HG03135 (cell line): ENCODE data around the gene SERPINB1.

Source experiments
- ATAC-seq: cut with Tn5 transposase; IDR thresholded peaks from one replicate; pipeline ENCODE4 v1.9.1; 2021; ENCODE audit warnings: mild to moderate bottlenecking, moderate library complexity; ENCODE audit not compliant: unreplicated experiment

Gene SERPINB1

DNA sequence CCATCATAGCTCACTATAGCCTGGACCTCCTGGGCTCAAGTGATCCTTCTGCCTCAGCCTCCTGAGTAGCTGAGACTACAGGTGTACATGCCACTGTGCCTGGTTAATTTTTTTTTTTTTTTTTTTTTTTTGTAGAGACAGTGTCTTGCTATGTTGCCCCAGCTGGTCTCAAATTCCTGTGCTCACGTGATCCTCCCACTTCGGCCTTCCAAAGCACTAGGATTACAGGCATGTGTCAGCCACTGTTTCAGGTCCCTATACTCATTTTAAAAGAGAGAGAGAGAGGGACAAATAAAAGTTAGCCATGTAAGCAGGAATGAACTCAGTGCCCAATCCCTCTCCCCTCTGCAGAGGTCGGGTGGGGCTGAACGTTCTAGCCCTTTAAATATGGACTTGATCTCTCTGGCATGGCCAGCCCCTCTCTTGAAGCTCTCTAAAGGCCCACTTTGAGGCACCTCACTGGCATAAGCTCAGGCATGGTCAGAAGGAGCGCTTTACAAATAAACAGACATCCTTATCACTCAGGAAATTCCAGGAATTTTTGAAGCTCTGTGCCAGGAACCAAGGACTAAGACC, 9.0 kb upstream of the SERPINB1 start:
- no peak for ATAC-seq

DNA sequence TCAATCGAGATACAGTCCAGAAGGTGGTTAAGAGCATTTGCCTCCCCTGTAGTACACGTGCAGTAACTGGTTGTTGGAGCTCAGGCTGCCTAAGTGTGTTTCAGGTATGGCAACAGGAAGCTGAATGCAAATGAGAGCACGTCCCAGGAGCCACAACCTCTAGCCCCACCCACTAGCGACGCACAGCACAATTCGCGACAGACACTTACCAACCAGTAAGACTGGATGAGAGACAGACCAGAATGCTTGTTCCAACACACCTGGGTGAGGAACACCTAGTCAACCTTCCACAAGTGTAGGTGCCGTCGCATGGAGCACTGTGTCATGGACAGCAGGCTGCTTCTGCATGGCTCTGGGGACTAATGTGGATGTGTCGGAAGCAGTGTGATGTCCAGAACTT, 7.2 kb upstream of the SERPINB1 start:
- ATAC-seq = no peak

DNA sequence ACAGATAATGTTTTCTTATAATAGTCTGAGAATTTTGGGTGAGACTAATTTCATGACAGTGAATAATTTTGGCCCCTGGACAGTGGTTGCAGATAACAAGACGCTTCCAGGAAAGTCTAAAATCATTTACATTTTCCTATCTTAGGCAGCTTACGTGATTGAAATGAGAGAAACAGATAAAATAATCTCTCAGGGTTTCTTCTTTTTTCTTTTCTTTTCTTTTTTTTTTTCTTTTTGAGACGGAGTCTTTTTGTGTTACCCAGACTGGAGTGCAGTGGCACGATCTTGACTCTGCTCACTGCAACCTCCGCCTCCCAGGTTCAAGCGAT, 4.2 kb upstream of the SERPINB1 start:
- ATAC-seq = no peak

DNA sequence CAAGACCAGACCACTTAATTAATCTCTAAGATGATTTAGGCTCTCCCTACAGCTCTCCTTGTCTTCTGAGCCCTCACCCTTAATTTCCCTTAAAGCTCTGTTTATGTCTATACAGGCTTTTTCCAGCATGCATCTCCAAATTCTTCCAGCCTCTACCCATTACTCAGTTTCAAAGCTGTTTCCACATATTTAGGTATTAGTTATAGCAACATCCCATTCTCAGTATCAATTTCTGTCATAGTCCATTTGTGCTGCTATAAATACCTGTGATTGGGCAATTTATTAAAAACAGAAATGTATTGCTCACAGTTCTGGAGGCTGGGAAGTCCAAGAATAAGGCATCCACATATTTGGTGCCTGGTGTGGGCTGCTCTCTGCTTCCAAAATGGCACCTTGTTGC, 2.3 kb upstream of the SERPINB1 start:
- ATAC-seq = no peak

DNA sequence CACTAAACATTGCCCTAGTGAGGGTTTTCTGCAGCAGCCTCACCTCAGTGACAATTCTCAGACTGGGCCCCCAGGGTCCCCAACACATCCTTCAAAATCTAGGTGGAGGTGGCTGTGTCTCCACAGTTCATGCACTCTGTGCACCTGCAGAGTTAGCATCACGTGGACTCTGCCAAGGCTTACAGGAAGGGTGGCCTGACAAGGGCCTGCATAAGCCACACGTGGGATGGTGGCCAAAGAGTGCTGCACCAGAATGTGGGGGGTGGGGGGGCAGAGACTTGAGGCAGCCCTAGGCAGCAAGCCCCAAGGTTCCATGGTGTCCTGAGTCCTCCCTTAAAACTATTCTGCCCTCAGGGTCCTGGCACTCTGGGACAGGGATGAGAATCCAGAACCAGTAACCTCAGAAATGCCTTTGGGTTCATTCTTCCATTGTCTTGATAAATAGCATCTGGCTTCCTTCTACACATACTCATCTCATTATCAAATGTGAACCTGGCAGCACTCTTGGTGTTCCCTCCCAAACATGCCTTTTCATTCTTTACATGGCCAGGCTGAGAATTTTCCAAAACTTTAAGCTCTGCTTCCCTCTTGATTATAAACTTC, 1.6 kb upstream of the SERPINB1 start:
- no peak for ATAC-seq

DNA sequence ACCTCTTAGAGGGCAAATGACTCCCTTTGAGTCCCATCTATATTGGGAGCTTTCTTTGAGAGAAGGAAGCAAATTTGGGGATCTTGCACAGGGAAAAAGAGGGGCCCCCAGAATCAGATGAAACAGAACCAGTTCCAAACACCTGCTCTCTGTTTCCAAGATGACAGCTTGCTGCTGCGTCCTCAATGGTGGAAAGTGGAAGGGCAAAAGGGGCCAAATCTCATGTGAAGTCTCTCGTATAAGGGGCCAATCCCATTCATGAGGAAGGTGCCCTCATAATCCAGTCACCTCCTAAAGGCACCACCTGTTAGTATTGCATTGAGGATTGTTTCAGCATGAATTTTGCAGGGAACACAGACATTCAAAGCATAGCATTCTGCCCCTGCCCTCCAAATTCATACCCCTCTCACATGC, 483 bp upstream of the SERPINB1 start:
- no peak for ATAC-seq

DNA sequence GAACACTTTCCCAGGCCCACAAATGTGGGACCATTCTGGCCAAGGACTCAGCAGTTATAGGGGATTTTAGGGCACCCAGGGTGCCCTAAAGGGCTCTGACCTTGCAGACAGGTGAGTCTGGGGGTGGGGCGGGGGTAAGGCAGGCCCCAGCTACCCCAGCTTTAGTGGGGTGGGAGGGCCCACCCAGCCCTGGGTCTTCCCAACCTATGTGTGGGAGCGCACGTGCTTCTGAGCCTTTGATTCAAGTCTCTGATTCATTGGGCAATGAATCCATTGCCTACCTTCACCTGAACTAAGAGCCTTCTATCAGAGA, 958 bp downstream of the SERPINB1 start:
- ATAC-seq = no peak

DNA sequence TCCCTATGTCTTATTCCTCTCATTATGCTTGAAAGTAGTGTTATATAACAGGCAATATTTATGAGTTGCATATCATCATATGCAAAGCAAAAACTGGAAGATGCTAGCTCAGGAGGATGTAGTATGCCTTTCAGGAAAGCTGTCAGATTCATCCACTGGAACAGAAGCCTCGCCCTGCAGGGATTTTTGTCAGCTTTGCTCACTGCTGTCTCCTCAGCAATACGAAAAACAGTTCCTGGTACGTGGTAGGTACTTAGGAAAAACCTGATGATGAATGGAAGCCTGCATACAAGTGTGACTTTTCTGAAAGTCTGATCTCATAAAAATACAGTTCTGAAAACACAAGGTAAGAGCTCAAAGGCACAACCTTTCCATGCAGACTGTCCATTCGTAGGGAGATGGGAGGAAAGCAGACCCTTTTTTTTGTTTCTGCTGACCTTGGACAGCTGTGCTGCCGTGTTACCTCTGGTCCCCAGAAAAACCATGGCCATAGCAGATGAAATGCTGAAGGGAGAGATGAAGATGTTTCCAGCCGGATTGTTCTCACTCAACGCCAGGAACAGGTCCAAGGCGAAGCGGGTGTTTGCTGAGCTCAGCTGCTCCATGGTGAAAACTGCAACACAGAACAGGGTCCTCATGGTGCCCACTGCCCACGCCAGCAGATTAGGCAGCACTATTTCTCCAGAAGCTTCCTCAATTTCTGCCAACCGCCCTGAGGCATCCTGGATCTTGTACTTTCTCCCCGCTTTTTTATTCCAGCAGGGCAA, 1.5 kb downstream of the SERPINB1 start:
- ATAC-seq = no peak

DNA sequence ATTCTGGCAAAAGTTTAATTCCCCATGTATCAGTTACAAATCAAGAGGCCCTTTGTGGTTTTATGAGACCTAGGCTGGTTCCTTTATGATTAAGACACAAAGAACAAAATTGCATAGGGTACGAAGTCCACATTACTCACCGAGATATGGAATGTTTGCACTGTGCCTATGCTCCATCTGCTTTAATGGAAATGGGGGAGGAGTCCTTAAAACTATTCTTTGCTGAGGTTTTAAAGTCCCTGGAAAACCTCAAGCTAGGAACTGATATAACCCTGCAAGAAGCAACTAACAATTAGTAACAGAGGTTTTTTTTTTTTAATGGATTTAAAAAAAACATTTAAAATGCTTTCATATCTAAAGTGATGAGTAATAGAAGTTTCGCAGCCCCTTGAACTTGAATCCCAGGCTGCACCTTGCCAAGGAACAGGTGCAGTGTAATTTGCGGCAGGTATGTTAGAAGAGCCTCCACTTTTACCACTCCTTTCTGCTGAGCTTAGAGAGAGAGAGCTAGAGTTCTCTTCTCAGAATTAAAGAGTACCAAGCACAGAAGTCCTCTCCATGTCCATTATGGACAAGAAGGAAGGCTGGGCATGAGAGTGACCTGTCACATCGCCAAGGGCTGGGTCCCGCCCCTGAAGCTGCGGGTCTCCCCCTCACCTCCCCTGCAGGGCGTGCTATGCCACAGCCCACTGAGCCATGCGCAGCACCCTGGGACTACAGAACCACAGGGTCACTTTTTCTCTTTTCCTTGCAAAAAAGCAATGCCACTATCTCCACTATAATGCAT, 2.3 kb downstream of the SERPINB1 start:
- ATAC-seq = no peak

DNA sequence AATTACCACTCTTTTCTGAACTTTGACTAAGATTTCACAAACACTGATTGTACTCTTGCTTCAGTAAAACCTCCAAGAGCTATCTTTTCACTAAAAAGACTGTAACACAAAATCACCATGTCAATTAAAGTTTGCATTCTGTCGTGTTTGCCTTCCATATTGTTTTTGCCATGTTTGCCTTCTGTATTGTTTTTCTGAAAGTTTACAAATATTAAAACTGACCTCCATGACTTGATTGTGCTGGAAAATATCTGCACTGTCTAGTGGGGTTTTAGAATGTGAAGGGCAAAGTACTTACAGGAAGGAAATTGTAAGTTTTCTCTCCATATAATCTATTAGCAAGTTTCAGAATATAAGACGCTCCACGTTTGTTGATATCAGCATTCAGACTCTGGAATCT, 3.4 kb downstream of the SERPINB1 start:
- ATAC-seq = no peak

DNA sequence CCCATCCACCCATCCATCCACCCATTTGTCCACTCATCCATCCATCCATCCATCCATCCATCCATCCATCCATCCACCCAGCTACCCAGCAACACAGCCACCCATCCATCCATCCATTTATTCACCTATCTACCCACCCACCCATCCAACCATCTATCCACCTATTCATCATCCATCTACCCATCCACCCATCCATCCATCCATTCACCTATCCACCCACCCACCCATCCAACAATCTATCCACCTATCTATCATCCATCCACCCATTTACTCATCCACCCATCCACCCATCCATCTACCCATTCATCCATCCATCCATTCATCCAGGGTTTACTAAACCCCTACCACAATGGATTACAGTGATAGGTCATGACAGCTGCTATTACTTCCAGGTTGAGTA, 7.4 kb downstream of the SERPINB1 start:
- ATAC-seq = no peak

DNA sequence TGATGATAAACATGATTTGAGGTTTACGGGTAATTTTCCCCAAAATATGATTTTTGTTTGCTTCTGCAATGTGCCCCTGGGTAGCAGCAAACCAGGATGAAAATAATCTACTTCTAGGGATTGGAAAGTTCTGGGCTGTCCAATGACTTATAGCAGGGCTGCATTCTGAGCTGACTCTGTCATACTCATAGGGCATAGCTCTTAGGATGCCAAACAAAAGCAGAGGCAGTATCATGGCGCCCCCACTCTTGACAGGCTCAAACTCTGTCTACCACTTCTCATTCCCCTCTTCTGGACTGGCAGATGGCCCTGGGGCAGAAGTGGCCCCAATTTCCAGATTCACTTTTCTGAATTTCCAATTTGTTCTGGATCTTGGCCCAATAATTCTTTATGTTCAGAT, 10.3 kb downstream of the SERPINB1 start:
- ATAC-seq = no peak

DNA sequence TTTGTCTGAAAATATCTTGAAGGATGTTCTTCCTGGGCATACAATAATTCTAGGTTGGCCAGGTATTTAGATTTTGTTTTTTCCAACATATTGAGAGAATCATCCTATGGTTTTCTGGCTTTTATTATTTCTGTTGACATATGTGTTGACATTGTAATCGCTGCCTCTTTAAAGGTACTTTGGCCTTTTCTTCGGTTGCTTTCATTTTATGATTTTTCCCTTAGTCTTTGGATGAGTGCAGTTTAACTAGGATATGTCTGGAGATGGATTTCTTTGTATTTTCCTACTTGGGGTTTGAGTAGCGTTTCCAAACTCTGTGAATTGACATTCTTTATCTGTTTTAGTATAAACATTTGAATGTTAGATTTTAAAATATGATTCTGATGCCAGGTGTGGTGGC, 11.5 kb downstream of the SERPINB1 start:
- no peak for ATAC-seq

DNA sequence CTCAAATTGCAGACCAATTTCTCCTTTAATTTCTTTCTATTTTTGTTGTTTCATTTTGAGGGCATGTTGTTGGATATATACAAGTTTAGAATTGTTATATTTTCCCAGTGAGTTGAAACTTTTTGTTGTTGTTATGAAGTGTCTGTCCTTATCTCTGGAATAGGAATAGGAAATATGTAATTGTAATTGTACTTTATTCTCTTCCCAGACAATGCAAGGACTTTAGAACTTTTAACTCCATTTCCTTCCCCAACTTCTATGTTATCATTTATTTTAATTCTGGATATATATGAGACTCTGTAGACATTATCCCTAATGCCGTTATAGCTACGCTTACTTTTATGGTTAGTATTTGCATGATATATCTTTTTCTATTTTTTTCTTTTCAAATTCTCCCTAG, 12.4 kb downstream of the SERPINB1 start:
- no peak for ATAC-seq

DNA sequence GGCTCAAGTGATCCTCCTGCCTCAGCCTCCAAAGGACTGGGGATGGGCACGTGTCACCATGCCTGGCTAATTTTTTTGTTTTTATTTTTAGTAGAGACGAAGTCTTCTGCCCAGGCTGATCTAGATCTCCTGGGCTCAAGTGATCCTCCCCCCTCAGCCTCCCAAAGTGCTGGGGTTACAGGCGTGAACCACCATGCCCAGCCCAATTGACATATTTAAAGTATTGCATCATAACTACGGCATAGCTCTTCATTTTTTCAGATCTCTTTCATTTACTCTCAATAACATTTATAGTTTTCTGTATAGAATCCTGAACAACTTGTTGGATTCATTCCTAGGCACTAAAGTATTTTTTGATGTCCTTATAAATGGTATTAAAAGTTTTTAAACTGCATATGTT, 13.0 kb downstream of the SERPINB1 start:
- ATAC-seq = no peak

DNA sequence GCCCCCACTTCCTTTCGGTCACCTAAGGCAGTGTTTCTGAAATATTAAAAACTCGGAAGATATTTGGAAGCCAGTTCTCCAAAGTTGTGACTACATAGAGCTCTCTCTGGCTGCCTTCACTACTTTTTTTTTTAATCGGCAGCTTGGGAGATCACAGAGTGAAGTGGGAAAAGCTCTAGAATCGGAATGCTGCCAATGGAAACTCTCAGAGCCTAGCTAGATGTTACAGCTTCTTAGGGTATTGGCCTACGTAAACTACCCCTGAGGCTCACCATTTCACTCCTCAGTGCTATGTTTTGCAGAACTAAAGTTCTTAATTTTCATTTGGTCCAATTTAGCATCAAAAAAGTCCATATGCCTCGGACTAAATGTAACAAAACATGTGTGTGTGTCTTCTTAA, 14.5 kb downstream of the SERPINB1 start:
- no peak for ATAC-seq

DNA sequence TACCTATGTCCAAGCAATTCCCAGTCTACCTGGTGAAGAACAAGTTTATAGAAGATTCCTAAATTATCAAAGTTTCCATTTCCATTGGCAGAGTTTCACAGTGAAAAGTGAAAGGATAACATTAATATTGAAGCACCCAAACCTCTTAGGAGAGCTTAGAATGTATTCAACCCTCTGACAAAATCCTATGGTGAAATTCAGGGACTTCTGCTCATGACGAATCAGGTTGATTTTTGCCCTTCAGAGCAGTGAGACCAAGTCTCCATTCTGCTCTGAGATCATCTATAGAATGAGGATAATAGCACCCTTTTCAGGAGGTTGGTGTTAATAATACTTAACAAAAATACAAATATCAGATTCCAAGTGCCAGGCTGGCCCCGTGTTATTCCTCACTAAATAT, 15.5 kb downstream of the SERPINB1 start:
- no peak for ATAC-seq

DNA sequence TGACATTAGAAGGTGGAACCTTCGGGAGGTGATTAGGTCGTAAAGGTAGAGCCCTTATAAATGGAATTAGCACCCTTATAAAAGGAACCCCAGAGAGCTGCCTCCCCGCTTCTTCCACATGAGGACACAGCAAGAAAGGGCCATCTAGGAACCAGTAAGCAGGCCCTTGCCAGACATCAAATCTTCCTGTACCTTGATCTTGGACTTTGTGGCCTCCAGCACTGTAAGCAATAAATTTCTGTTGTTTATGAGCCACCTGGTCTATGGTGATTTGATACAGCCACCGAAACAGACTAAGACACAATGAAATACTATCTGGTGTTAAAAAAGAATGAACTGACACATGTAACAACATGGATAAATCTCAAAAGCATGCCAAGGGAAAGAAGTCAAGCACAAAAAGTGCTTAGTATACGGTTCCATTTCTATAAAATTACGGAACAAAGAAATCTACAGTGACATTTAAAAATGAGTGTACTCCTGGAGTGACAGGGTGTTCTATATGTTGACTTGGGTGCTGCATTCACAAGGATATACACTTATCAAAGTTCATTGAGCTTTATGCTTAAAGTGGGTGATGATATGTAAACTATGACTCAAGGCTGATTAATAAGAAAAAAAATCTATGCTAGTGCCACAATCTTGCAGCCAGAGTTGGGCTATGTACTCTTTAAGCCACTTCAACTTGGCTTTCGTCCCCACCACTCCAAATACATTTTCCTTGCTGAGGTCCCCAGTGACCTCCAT, 18.4 kb downstream of the SERPINB1 start:
- no peak for ATAC-seq

DNA sequence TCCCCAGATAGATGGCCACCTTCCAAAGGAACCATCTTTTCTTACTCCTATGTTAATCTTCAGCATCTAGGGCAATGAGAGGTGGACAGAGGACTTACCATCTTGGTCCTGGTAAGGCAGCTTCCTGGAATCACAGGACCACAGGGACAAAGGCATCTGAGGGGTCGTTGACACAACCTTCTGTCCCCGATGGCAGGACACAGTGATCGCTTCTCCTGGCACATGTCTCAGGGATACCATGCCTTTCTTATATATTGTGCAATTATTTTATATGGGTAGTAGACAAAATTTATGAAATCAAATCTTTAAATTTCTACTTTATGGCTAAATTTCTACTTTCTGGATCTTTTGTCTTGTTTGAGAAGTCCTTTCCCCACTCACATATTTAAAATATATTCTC, 20.1 kb downstream of the SERPINB1 start:
- ATAC-seq = no peak

DNA sequence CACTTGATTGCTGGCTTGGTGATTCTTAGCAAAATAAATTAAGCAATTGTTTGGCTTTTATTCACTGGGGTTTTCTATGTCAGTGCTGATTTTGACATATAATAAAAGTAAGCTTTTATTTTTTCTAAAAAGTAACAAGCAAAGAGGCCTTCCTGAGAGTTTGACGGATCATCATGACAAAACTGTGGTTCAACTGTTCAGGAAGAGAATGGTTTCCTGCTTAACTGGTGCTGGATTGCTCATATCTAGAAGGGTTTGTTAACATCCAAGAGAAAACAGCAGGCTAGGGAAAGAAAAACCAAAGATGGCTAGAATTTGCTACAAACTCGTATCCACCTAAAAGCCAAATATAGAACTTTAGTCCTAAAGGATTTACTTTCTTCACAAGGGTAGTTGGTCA, 21.2 kb downstream of the SERPINB1 start:
- no peak for ATAC-seq

DNA sequence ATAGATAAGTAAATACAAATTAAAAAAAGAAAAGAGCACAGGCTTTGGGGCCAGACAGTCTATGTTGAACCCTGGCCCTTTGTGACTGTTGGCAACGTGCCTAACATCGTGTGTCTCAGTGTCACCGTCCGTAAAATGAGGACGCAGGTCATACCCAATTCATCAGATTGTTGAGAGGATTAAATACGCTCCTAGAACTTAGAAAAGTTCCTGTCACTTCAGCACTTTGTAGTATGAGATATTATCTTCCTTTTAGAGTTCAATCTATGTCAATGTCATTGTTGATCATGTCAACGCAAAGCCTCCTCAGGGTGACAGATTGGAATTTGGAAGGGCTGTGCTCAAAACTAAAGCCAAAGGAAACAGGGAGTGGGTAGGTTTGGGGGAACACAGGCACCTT, 21.7 kb downstream of the SERPINB1 start:
- ATAC-seq = no peak
